Skin epidermis (tissue), 12 donors: ENCODE results near the gene ABCA12.

Experiments
- H3K27ac ChIP-seq, 21 experiments: fragments of 200-600 bp; sonication (generic) in 11 of 21; one replicate each; pipeline ENCODE4 v1.5.0; 2020; ENCODE audit warnings: mild to moderate bottlenecking in 3 of 21, inconsistent platforms in 2 of 21, moderate library complexity in 2 of 21
- H3K4me3 ChIP-seq, 7 experiments: fragments of 200-600 bp; sonication (generic) in 2 of 7; one replicate each; pipeline ENCODE4 v1.5.0; 2020; ENCODE audit warnings: inconsistent platforms in 2 of 7, mild to moderate bottlenecking in 2 of 7, moderate library complexity in 1 of 7

ABCA12 gene

GRCh38 chr2:214995926-214996670, 142.3 kb downstream of the ABCA12 start:
- Histone ChIP-seq H3K4me3 (no peak overlapping the region), H3K27ac (no peak overlapping the region)

GRCh38 chr2:214995409-214995808, 143.0 kb downstream of the ABCA12 start:
- no peak overlapping the region for H3K4me3 ChIP-seq
- H3K27ac ChIP-seq: no peak overlapping the region

- Histone ChIP-seq H3K4me3 (no peak overlapping the region), H3K27ac (no peak overlapping the region)
These were observed 145.5 kb downstream of the ABCA12 start for GRCh38 chr2:214992911-214993310.

GRCh38 chr2:214989187-214989586, 149.2 kb downstream of the ABCA12 start:
- H3K4me3 ChIP-seq: no peak overlapping the region
- no peak overlapping the region for H3K27ac ChIP-seq

- H3K27ac ChIP-seq: no peak overlapping the region
These were observed 151.2 kb downstream of the ABCA12 start for GRCh38 chr2:214987261-214987660.

GRCh38 chr2:214985619-214986018, 152.8 kb downstream of the ABCA12 start:
- no peak overlapping the region for H3K27ac ChIP-seq
- no peak overlapping the region for H3K4me3 ChIP-seq

More at GRCh38 chr2:214987261-214987660, 151.2 kb downstream of the ABCA12 start:
- no peak overlapping the region for H3K4me3 ChIP-seq

- Histone ChIP-seq H3K4me3 (no peak overlapping the region), H3K27ac (no peak overlapping the region)
These were observed 172.0 kb downstream of the ABCA12 start for GRCh38 chr2:214966420-214966819.

GRCh38 chr2:214960677-214961076, 177.7 kb downstream of the ABCA12 start:
- H3K4me3 ChIP-seq: no peak overlapping the region
- no peak overlapping the region for H3K27ac ChIP-seq

- no peak overlapping the region for H3K4me3 ChIP-seq
These were observed 191.5 kb downstream of the ABCA12 start for GRCh38 chr2:214946949-214947348.

GRCh38 chr2:214934006-214934405, 204.4 kb downstream of the ABCA12 start:
- Histone ChIP-seq H3K4me3 (no peak overlapping the region), H3K27ac (no peak overlapping the region)

More at GRCh38 chr2:214946949-214947348, 191.5 kb downstream of the ABCA12 start:
- H3K27ac ChIP-seq: no peak overlapping the region

- no peak overlapping the region for H3K4me3 ChIP-seq
- no peak overlapping the region for H3K27ac ChIP-seq
These were observed 233.8 kb downstream of the ABCA12 start for GRCh38 chr2:214904634-214905033.

- no peak overlapping the region for H3K4me3 ChIP-seq
- no peak overlapping the region for H3K27ac ChIP-seq
These were observed 234.2 kb downstream of the ABCA12 start for GRCh38 chr2:214904176-214904575.

GRCh38 chr2:214902286-214902685, 236.1 kb downstream of the ABCA12 start:
- no peak overlapping the region for H3K27ac ChIP-seq
- H3K4me3 ChIP-seq: no peak overlapping the region

- no peak overlapping the region for H3K4me3 ChIP-seq
- H3K27ac ChIP-seq: peak overlapping the region in 15 of 21 experiments; percentile 24 to 84 (median 50)
These were observed 238.7 kb downstream of the ABCA12 start for GRCh38 chr2:214899751-214900150.

- peak overlapping the region in 6 of 21 experiments; percentile 7 to 68 (median 44) for H3K27ac ChIP-seq
- H3K4me3 ChIP-seq: no peak overlapping the region
These were observed 242.2 kb downstream of the ABCA12 start for GRCh38 chr2:214896274-214896673.

- Histone ChIP-seq H3K4me3 (no peak overlapping the region), H3K27ac (no peak overlapping the region)
These were observed 243.0 kb downstream of the ABCA12 start for GRCh38 chr2:214895469-214895868.

GRCh38 chr2:214889301-214889700, 249.1 kb downstream of the ABCA12 start:
- no peak overlapping the region for H3K27ac ChIP-seq

GRCh38 chr2:214881647-214882202, 256.7 kb downstream of the ABCA12 start:
- no peak overlapping the region for H3K4me3 ChIP-seq
- no peak overlapping the region for H3K27ac ChIP-seq

More at GRCh38 chr2:214889301-214889700, 249.1 kb downstream of the ABCA12 start:
- no peak overlapping the region for H3K4me3 ChIP-seq
